Activated CD8-positive, alpha-beta T cell treated with anti-CD3 and anti-CD28 coated beads, Interleukin-2, amount 10 ng/mL, durations not matched to agents 7 days and 5 days (primary cell): ENCODE results near the gene RPL9. TPM values are rescaled to one million over a fixed set of nuclear protein-coding genes. Genes with fewer than 3 reads are reported as not detected.
"Not testable (repeated sequence)": the region's sequence is repeated elsewhere in the genome, so short reads cannot be mapped to it uniquely, and the experiment has no call there.

Source experiments
- ATAC-seq: fragments of 150-1000 bp; cut with Tn5 transposase; one replicate; pipeline ENCODE4 v1.10.0; 2021; ENCODE audit warnings: moderate library complexity
- CTCF ChIA-PET: fragments of 350-600 bp; sonication (Branson Sonifier 250); formaldehyde crosslinking; loops from one replicate; lab custom pipeline; 2021; ENCODE audit warnings: antibody characterized with exemption; lab: Charles Lee
- POLR2A ChIA-PET: fragments of 350-600 bp; sonication (Branson Sonifier 250); formaldehyde crosslinking; loops from one replicate; lab custom pipeline; 2021; ENCODE audit warnings: antibody characterized with exemption; lab: Charles Lee
- DNase-seq: peaks from one replicate; pipeline ENCODE4 v3.0.0-alpha.2; 2020
- H3K27ac Mint-ChIP-seq: one replicate; pipeline ENCODE4 v1.8.0; 2021; ENCODE audit warnings: mild to moderate bottlenecking, mixed read lengths
- H3K27me3 Mint-ChIP-seq: one replicate; pipeline ENCODE4 v1.8.0; 2021; ENCODE audit warnings: low read depth, mixed read lengths
- H3K36me3 Mint-ChIP-seq: one replicate; pipeline ENCODE4 v1.8.0; 2021; ENCODE audit warnings: low read depth, mixed read lengths
- H3K4me1 Mint-ChIP-seq: one replicate; pipeline ENCODE4 v1.8.0; 2021; ENCODE audit warnings: low read depth, mixed read lengths
- H3K4me3 Mint-ChIP-seq: one replicate; pipeline ENCODE4 v1.8.0; 2021; ENCODE audit warnings: mild to moderate bottlenecking, mixed read lengths
- H3K9me3 Mint-ChIP-seq: one replicate; pipeline ENCODE4 v1.8.0; 2022; ENCODE audit warnings: mixed read lengths; ENCODE audit not compliant: insufficient read depth
- total RNA-seq, 2 experiments: library from RNA; stranded (reverse); gene quantifications; one replicate each; pipeline ENCODE4 v1.2.3, GENCODE V29; 2021

The RPL9 gene
- 1,000 to 10,000 TPM; 1,107 to 1,219 TPM for total RNA-seq

- H3K9me3 Mint-ChIP-seq: no peaks in the 10 kb centered on the region
- peak within 1 kb of the TSS; percentile 97 for H3K27ac Mint-ChIP-seq
- ChIA-PET CTCF (interaction anchor here (1.0 to 4.2 kb wide), 3 partner anchors 10 to 20 kb away, joined by 3 to 32 read pairs (median 5); no protein-coding TSS in a partner anchor), POLR2A (interaction anchor here (0.6 to 3.0 kb wide), 18 partner anchors 9 to 974 kb away, joined by 3 to 19 read pairs (median 3); partner anchors contain the start of genes KLB, RFC1, UBE2K and UGDH)
- DNase-seq (peak; percentile 95), ATAC-seq (peak; percentile 89)
- H3K4me1 Mint-ChIP-seq: peaks cover 56% of the 10 kb centered on the region
- peak within 1 kb of the TSS; percentile 91 for H3K4me3 Mint-ChIP-seq
- no peaks in the 10 kb centered on the region for H3K27me3 Mint-ChIP-seq
- peaks cover 58% of the 10 kb centered on the region for H3K36me3 Mint-ChIP-seq
Measured at GRCh38 chr4:39458505-39459300, at the start of gene RPL9, which contains the start of gene LIAS. Gene RPL9, minus strand, starts transcription at chr4:39458922. Its CDS starts 483 bp downstream, at chr4:39458439. Gene LIAS, plus strand, starts transcription at chr4:39459056. Its CDS starts 62 bp downstream, at chr4:39459118.

- CTCF ChIA-PET: interaction anchor here (0.5 kb wide), 1 partner anchor 819 kb away, joined by 3 read pairs; no protein-coding TSS in a partner anchor
Measured at GRCh38 chr4:39505581-39505980, 46.9 kb upstream of the RPL9 start.

GRCh38 chr4:39504538-39504937 lies 45.8 kb upstream of the RPL9 start:
- H3K36me3 Mint-ChIP-seq: peaks cover 27% of the 10 kb centered on the region
- DNase-seq: no peak
- H3K27ac Mint-ChIP-seq: no peak overlapping the region
- CTCF ChIA-PET: no interaction called here
- POLR2A ChIA-PET: no interaction called here
- H3K9me3 Mint-ChIP-seq: no peaks in the 10 kb centered on the region
- H3K4me3 Mint-ChIP-seq: no peak overlapping the region
- no peaks in the 10 kb centered on the region for H3K4me1 Mint-ChIP-seq
- ATAC-seq: no peak
- no peaks in the 10 kb centered on the region for H3K27me3 Mint-ChIP-seq

More at GRCh38 chr4:39505581-39505980, 46.9 kb upstream of the RPL9 start:
- Mint-ChIP-seq H3K36me3 (peaks cover 29% of the 10 kb centered on the region), H3K9me3 (no peaks in the 10 kb centered on the region), H3K27ac (no peak overlapping the region), H3K4me3 (no peak overlapping the region), H3K27me3 (no peaks in the 10 kb centered on the region), H3K4me1 (no peaks in the 10 kb centered on the region)
- ATAC-seq (no peak), DNase-seq (no peak)
- POLR2A ChIA-PET: interaction anchor here (0.6 kb wide), 1 partner anchor 117 kb away, joined by 3 read pairs; no protein-coding TSS in a partner anchor

GRCh38 chr4:39502664-39503035 lies 43.9 kb upstream of the RPL9 start:
- H3K9me3 Mint-ChIP-seq, H3K27me3 Mint-ChIP-seq, H3K27ac Mint-ChIP-seq, DNase-seq, H3K4me1 Mint-ChIP-seq, POLR2A ChIA-PET, H3K4me3 Mint-ChIP-seq, ATAC-seq, CTCF ChIA-PET: not testable (repeated sequence)
- peaks cover 29% of the 10 kb centered on the region for H3K36me3 Mint-ChIP-seq

GRCh38 chr4:39502019-39502663 lies 43.4 kb upstream of the RPL9 start:
- Mint-ChIP-seq H3K27ac (no peak overlapping the region), H3K4me3 (no peak overlapping the region), H3K9me3 (no peaks in the 10 kb centered on the region), H3K36me3 (peaks cover 29% of the 10 kb centered on the region), H3K27me3 (no peaks in the 10 kb centered on the region), H3K4me1 (no peaks in the 10 kb centered on the region)
- POLR2A ChIA-PET: no interaction called here
- CTCF ChIA-PET: no interaction called here
- ATAC-seq (no peak), DNase-seq (no peak)

GRCh38 chr4:39498727-39499020 lies 40.0 kb upstream of the RPL9 start:
- Mint-ChIP-seq H3K27ac (no peak overlapping the region), H3K27me3 (no peaks in the 10 kb centered on the region), H3K4me1 (no peaks in the 10 kb centered on the region), H3K36me3 (peaks cover 14% of the 10 kb centered on the region), H3K4me3 (no peak overlapping the region), H3K9me3 (no peaks in the 10 kb centered on the region)
- ChIA-PET CTCF (no interaction called here), POLR2A (no interaction called here)
- DNase-seq: no peak
- no peak for ATAC-seq

GRCh38 chr4:39497909-39498726 lies 39.4 kb upstream of the RPL9 start:
- no peak for DNase-seq
- Mint-ChIP-seq H3K9me3 (no peaks in the 10 kb centered on the region), H3K36me3 (peaks cover 8% of the 10 kb centered on the region), H3K4me1 (no peaks in the 10 kb centered on the region), H3K27me3 (no peaks in the 10 kb centered on the region), H3K27ac (no peak overlapping the region), H3K4me3 (no peak overlapping the region)
- no peak for ATAC-seq
- POLR2A ChIA-PET: no interaction called here
- CTCF ChIA-PET: no interaction called here

- ATAC-seq: no peak
- peaks cover 8% of the 10 kb centered on the region for H3K36me3 Mint-ChIP-seq
- no peak for DNase-seq
- no peak overlapping the region for H3K4me3 Mint-ChIP-seq
- ChIA-PET POLR2A (no interaction called here), CTCF (interaction anchor here (0.9 kb wide), 1 partner anchor 26 kb away, joined by 4 read pairs; no protein-coding TSS in a partner anchor)
- H3K27me3 Mint-ChIP-seq: no peaks in the 10 kb centered on the region
- no peaks in the 10 kb centered on the region for H3K9me3 Mint-ChIP-seq
- no peaks in the 10 kb centered on the region for H3K4me1 Mint-ChIP-seq
- H3K27ac Mint-ChIP-seq: no peak overlapping the region
Measured at GRCh38 chr4:39495446-39496213, 36.9 kb upstream of the RPL9 start.

- Mint-ChIP-seq H3K9me3 (no peaks in the 10 kb centered on the region), H3K27me3 (no peaks in the 10 kb centered on the region), H3K4me3 (no peak overlapping the region), H3K36me3 (peaks cover 6% of the 10 kb centered on the region), H3K27ac (no peak overlapping the region), H3K4me1 (no peaks in the 10 kb centered on the region)
- POLR2A ChIA-PET: no interaction called here
- no peak for DNase-seq
- CTCF ChIA-PET: no interaction called here
- no peak for ATAC-seq
Measured at GRCh38 chr4:39494354-39494753, 35.6 kb upstream of the RPL9 start.

GRCh38 chr4:39490322-39490721 lies 31.6 kb upstream of the RPL9 start:
- H3K4me1 Mint-ChIP-seq: no peaks in the 10 kb centered on the region
- no peaks in the 10 kb centered on the region for H3K9me3 Mint-ChIP-seq
- DNase-seq: no peak
- no peak for ATAC-seq
- no peaks in the 10 kb centered on the region for H3K36me3 Mint-ChIP-seq
- ChIA-PET CTCF (no interaction called here), POLR2A (interaction anchor here (0.6 kb wide), 1 partner anchor 11 kb away, joined by 3 read pairs; no protein-coding TSS in a partner anchor)
- H3K27me3 Mint-ChIP-seq: no peaks in the 10 kb centered on the region
- H3K27ac Mint-ChIP-seq: no peak overlapping the region
- no peak overlapping the region for H3K4me3 Mint-ChIP-seq

- ChIA-PET CTCF (no interaction called here), POLR2A (no interaction called here)
- no peaks in the 10 kb centered on the region for H3K27me3 Mint-ChIP-seq
- no peaks in the 10 kb centered on the region for H3K4me1 Mint-ChIP-seq
- DNase-seq (no peak), ATAC-seq (no peak)
- H3K4me3 Mint-ChIP-seq: no peak overlapping the region
- no peak overlapping the region for H3K27ac Mint-ChIP-seq
- no peaks in the 10 kb centered on the region for H3K36me3 Mint-ChIP-seq
- no peaks in the 10 kb centered on the region for H3K9me3 Mint-ChIP-seq
Measured at GRCh38 chr4:39486221-39486804, 27.6 kb upstream of the RPL9 start.
